Stimulated activated CD4-positive, alpha-beta T cell treated with anti-CD3 and anti-CD28 coated beads, Interleukin-1b, Interleukin-23, amount 100 ng/mL, for 1 hour (primary cell): ENCODE data around the gene CAPN1.

ENCODE experiments used
- DNase-seq, 2 donors: peaks; one replicate each; pipeline ENCODE4 v3.0.0-alpha.2; 2020; ENCODE audit warnings: low read depth in 2 of 2

Gene CAPN1

DNA sequence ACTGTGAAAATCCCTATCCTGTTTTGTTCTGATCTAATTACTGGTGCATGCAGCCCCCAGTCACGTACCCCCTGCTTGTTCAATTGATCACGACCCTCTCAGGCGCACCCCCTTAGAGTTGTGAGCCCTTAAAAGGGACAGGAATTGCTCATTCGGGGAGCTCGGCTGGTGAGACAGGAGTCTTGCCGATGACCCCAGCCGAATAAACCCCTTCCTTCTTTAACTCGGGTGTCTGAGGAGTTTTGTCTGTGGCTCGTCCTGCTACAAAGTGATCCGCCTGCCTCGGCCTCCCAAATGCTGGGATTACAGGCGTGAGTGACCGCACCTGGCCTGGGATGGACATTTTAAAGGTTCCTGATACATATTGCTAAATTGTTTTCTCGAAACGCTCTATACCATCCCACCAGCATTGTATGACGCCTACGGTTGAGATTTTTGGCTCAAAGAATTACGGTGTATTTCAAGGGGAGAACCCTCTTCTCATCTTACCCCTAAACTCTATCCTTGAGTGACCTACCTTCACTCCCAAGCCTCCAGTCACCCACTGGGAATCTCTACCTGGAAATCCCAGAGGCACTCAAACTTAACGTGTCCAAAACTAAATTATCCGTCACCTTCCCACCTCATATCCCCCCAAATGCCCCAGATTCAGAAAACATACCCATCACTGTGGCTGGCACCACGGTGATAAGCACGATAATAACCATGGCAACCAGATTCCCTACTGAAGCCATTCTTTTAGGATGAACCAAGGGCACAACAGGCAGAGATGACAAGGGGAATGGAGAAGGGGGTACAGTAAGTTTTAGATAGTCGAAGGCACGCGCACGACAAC, 79.2 kb downstream of the CAPN1 start:
- no peak for DNase-seq
